MM.1S (cell line): Measurements from ENCODE around the gene NUP214.

Experiments used
- DNase-seq: peaks from one replicate; pipeline ENCODE4 v3.0.0-alpha.2; 2015
- H2AFZ ChIP-seq: fragments of 300-600 bp; sonication (generic); 2 replicates; pipeline ENCODE4 v1.6.0; 2016; ENCODE audit warnings: antibody characterized with exemption, low read length
- H3F3A ChIP-seq: fragments of 300-600 bp; sonication (generic); 2 replicates; pipeline ENCODE4 v1.6.1; 2016; ENCODE audit warnings: mild to moderate bottlenecking, antibody characterized with exemption, low read length, moderate library complexity, mixed read lengths; ENCODE audit not compliant: insufficient read depth
- H3K27ac ChIP-seq: fragments of 300-600 bp; sonication (generic); 2 replicates; pipeline ENCODE4 v1.5.1; 2016; ENCODE audit warnings: mild to moderate bottlenecking, low read length
- H3K27me3 ChIP-seq: fragments of 300-600 bp; sonication (generic); replicated peaks from 2 replicates; pipeline ENCODE4 v1.6.0; 2016; ENCODE audit warnings: low read length; ENCODE audit not compliant: insufficient read depth
- H3K36me3 ChIP-seq: fragments of 300-600 bp; sonication (generic); replicated peaks from 2 replicates; pipeline ENCODE4 v1.6.1; 2016; ENCODE audit warnings: mild to moderate bottlenecking, low read length, mixed read lengths; ENCODE audit not compliant: insufficient read depth
- H3K4me1 ChIP-seq: fragments of 300-600 bp; sonication (generic); 2 replicates; pipeline ENCODE4 v1.6.1; 2016; ENCODE audit warnings: low read length, mixed read lengths
- H3K4me2 ChIP-seq: fragments of 300-600 bp; sonication (generic); 2 replicates; pipeline ENCODE4 v1.6.0; 2016; ENCODE audit warnings: low read depth, low read length
- H3K4me3 ChIP-seq: fragments of 300-600 bp; sonication (generic); 2 replicates; pipeline ENCODE4 v1.5.1; 2016; ENCODE audit warnings: low read length, mixed read lengths
- H3K79me2 ChIP-seq: fragments of 300-600 bp; sonication (generic); 2 replicates; pipeline ENCODE4 v1.6.1; 2016; ENCODE audit warnings: mixed run types, low read length, mixed read lengths
- H3K9ac ChIP-seq: fragments of 300-600 bp; sonication (generic); 2 replicates; pipeline ENCODE4 v1.6.1; 2016; ENCODE audit warnings: low read length, mixed read lengths
- H3K9me2 ChIP-seq: fragments of 300-600 bp; sonication (generic); replicated peaks from 2 replicates; pipeline ENCODE4 v1.6.1; 2016; ENCODE audit warnings: mild to moderate bottlenecking, low read length, mixed read lengths; ENCODE audit not compliant: insufficient read depth
- H3K9me3 ChIP-seq: fragments of 300-600 bp; sonication (generic); replicated peaks from 2 replicates; pipeline ENCODE4 v1.6.1; 2016; ENCODE audit warnings: mild to moderate bottlenecking, low read length, mixed read lengths; ENCODE audit not compliant: insufficient read depth
- H4K20me1 ChIP-seq: fragments of 300-600 bp; sonication (generic); 2 replicates; pipeline ENCODE4 v1.6.1; 2016; ENCODE audit warnings: mild to moderate bottlenecking, low read length, moderate library complexity, mixed read lengths; ENCODE audit not compliant: insufficient read depth
- EZH2 ChIP-seq: fragments of 300-600 bp; sonication (generic); optimal IDR thresholded peaks from 2 replicates; pipeline ENCODE3; 2017; ENCODE audit warnings: low read depth, mild to moderate bottlenecking, antibody characterized with exemption, low read length, mixed read lengths
- EZH2phosphoT487 ChIP-seq: fragments of 300-600 bp; sonication (generic); IDR thresholded peaks from 2 replicates; pipeline ENCODE4 v1.6.1; 2018; ENCODE audit warnings: antibody characterized with exemption, low read length
- TF ChIP-seq, protein P1 (sequence below): fragments of 300-600 bp; sonication (generic); IDR thresholded peaks from 2 replicates; pipeline ENCODE4 v1.5.1; 2016; ENCODE audit warnings: antibody characterized with exemption, low read length, mixed read lengths

NUP214 gene

DNA sequence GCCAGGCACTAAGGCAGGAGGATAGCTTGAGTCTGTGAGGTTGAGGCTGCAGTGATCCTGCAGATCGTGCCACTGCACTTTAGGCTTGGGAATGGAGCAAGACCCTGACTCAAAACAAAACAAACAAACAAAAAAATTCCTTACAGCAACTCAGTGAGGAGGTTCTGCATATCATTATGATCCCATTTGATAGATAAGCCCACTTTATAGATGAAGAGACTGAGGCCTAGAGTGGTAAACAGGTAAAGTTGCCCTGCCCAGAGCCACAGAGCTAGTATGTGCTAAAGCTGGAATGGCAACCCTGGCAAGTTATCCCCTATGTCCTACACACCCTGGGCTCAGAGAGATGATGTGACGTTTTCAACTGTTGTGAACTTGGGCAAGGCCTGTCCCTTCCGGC is 21.9 kb upstream of the NUP214 start:
- Histone ChIP-seq H3K9ac (no peak overlapping the region), H4K20me1 (no peaks in the 10 kb centered on the region), H3K4me1 (peaks cover 4% of the 10 kb centered on the region; the same call in 1 of the 2 replicates), H2AFZ (no peak overlapping the region), H3F3A (no peaks in the 10 kb centered on the region), H3K9me2 (no peaks in the 10 kb centered on the region), H3K36me3 (no peaks in the 10 kb centered on the region), H3K4me2 (no peak overlapping the region), H3K79me2 (no peaks in the 10 kb centered on the region), H3K9me3 (no peaks in the 10 kb centered on the region), H3K27ac (no peak overlapping the region), H3K27me3 (peaks cover 52% of the 10 kb centered on the region), H3K4me3 (no peak overlapping the region)
- TF ChIP-seq, protein P1, sequence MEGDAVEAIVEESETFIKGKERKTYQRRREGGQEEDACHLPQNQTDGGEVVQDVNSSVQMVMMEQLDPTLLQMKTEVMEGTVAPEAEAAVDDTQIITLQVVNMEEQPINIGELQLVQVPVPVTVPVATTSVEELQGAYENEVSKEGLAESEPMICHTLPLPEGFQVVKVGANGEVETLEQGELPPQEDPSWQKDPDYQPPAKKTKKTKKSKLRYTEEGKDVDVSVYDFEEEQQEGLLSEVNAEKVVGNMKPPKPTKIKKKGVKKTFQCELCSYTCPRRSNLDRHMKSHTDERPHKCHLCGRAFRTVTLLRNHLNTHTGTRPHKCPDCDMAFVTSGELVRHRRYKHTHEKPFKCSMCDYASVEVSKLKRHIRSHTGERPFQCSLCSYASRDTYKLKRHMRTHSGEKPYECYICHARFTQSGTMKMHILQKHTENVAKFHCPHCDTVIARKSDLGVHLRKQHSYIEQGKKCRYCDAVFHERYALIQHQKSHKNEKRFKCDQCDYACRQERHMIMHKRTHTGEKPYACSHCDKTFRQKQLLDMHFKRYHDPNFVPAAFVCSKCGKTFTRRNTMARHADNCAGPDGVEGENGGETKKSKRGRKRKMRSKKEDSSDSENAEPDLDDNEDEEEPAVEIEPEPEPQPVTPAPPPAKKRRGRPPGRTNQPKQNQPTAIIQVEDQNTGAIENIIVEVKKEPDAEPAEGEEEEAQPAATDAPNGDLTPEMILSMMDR: no peak
- no peak for TF ChIP-seq EZH2phosphoT487
- DNase-seq: no peak

DNA sequence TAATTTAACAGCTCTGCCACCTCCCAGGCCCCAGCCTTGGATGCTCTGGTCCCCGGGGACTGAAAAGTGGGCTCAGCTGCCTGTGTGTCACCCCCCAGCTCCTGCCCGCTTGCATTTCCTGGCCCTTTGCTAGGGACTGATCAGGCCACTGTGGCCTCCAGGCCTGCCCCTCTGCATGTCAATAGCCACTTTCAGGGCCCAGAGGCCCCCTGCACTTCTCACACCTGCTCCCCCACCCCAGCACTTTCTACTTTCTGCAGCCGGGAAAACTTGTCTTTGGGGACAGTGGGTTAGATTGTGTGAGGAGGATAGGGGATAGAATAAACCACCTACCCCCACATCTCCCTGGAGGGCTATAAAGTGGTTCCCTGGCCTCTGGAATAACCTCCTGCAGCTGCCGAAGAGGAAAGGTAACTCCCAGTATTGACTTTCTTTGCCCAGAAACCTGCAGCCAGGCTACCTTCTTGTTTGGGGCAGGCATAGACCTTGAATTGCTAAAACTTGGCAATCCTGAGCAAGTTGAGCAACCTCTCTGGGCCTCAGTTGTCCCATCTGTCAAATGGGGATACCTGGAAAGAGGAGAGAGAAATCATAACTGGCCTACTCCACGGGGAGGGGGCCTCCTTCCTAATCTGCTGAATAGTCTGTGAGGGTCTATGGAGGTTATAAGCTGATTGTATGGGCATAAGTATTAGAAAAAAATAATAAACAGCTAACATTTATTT is 21.2 kb upstream of the NUP214 start:
- Histone ChIP-seq H3K4me2 (no peak overlapping the region), H3K9ac (no peak overlapping the region), H3K79me2 (no peaks in the 10 kb centered on the region), H3K9me2 (no peaks in the 10 kb centered on the region), H3K4me1 (peaks cover 4% of the 10 kb centered on the region; the same call in 1 of the 2 replicates), H3K4me3 (no peak overlapping the region), H4K20me1 (no peaks in the 10 kb centered on the region), H3K27me3 (peaks cover 51% of the 10 kb centered on the region), H3K27ac (no peak overlapping the region), H2AFZ (no peak overlapping the region), H3K36me3 (no peaks in the 10 kb centered on the region), H3F3A (no peaks in the 10 kb centered on the region), H3K9me3 (no peaks in the 10 kb centered on the region)
- DNase-seq: no peak
- TF ChIP-seq, protein P1: no peak
- TF ChIP-seq EZH2phosphoT487 (no peak), EZH2 (no peak)

DNA sequence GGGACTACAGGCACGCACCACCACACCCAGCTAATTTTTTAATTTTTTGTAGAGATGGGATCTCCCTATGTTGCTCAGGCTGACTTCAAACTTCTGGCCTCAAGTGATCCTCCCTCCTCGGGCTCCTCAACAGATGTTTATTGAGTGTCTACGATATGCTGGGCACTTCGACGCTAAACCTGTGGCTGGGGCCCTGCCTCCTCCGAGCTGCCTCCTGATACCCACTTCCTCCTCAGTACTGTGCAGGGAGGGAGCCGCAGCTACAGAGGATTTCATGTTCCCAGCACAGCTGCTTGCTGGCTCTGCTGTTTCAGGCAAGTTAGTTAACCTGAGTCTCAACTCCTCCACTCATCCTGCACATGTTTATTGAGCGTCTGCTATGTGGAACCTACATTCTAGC is 19.4 kb upstream of the NUP214 start:
- no peak overlapping the region for H2AFZ ChIP-seq
- H3K4me1 ChIP-seq: no peaks in the 10 kb centered on the region
- H3K9ac ChIP-seq: no peak overlapping the region
- no peak overlapping the region for H3K4me3 ChIP-seq
- H3K79me2 ChIP-seq: no peaks in the 10 kb centered on the region
- DNase-seq: no peak
- H3K27me3 ChIP-seq: peaks cover 65% of the 10 kb centered on the region
- H3K9me3 ChIP-seq: no peaks in the 10 kb centered on the region
- no peak overlapping the region for H3K27ac ChIP-seq
- H3K4me2 ChIP-seq: no peak overlapping the region
- H3K36me3 ChIP-seq: no peaks in the 10 kb centered on the region
- no peaks in the 10 kb centered on the region for H4K20me1 ChIP-seq
- no peak for TF ChIP-seq EZH2
- no peak for TF ChIP-seq EZH2phosphoT487
- TF ChIP-seq, protein P1: no peak
- H3K9me2 ChIP-seq: no peaks in the 10 kb centered on the region
- no peaks in the 10 kb centered on the region for H3F3A ChIP-seq
